SK-N-SH (cell line): ENCODE results near the gene LRRC26. TPM values are rescaled to one million over a fixed set of nuclear protein-coding genes. Genes with fewer than 3 reads are reported as not detected.

Source experiments
- CTCF ChIA-PET: fragments of 300-600, 350-600 bp; formaldehyde crosslinking; extraction: SDS; loops from one replicate; lab custom pipeline; 2021; lab: Yijun Ruan, JAX
- POLR2A ChIA-PET: fragments of 350-600 bp; sonication (Branson Sonifier 250); formaldehyde crosslinking; extraction: SDS; loops from one replicate; lab custom pipeline; 2020; ENCODE audit warnings: antibody characterized with exemption, inconsistent platforms; lab: Yijun Ruan, JAX
- DNase-seq: peaks from one replicate; pipeline ENCODE4 v3.0.0; 2012
- H2AFZ ChIP-seq: fragments of 200-600 bp; sonication (generic); 2 replicates; pipeline ENCODE4 v1.8.1; 2016; ENCODE audit warnings: antibody characterized with exemption, mild to moderate bottlenecking, low read depth
- H3F3A ChIP-seq: fragments of 200-600 bp; sonication (generic); replicated peaks from 2 replicates; pipeline ENCODE3; 2016; ENCODE audit warnings: antibody characterized with exemption, mild to moderate bottlenecking; ENCODE audit not compliant: insufficient read depth
- H3K27ac ChIP-seq, 2 experiments: fragments of 200-500 bp in 1 of 2; fragments of 200-600 bp in 1 of 2; sonication (Bioruptor generic) in 1 of 2; sonication (generic), shearing (Covaris generic) in 1 of 2; 2 replicates each; pipeline versions ENCODE4 v1.5.1 to v1.6.1; 2014 to 2016; ENCODE audit warnings: low read depth in 2 of 2, inconsistent platforms in 1 of 2, low read length in 1 of 2, mild to moderate bottlenecking in 1 of 2, mixed read lengths in 1 of 2
- H3K27me3 ChIP-seq: fragments of 200-600 bp; sonication (generic), shearing (Covaris generic); 2 replicates; pipeline ENCODE4 v1.6.1; 2016; ENCODE audit warnings: mixed run types; ENCODE audit not compliant: insufficient read depth
- H3K36me3 ChIP-seq, 2 experiments: fragments of 200-500 bp in 1 of 2; fragments of 200-600 bp in 1 of 2; sonication (Bioruptor generic) in 1 of 2; sonication (generic) in 1 of 2; replicated peaks in 1 of 2; 2 replicates each; pipeline versions ENCODE3 to v1.5.1; 2014 to 2016; ENCODE audit warnings: low read length in 1 of 2, mild to moderate bottlenecking in 1 of 2; ENCODE audit not compliant: insufficient read depth in 2 of 2, control insufficient read depth in 1 of 2
- H3K4me1 ChIP-seq, 2 experiments: fragments of 200-500 bp in 1 of 2; fragments of 200-600 bp in 1 of 2; sonication (Bioruptor generic) in 1 of 2; sonication (generic), shearing (Covaris generic) in 1 of 2; 2 replicates each; pipeline versions ENCODE4 v1.5.1 to v1.6.1; 2014 to 2016; ENCODE audit warnings: low read depth in 1 of 2, low read length in 1 of 2, mixed run types in 1 of 2; ENCODE audit not compliant: insufficient read depth in 2 of 2, control insufficient read depth in 1 of 2
- H3K4me2 ChIP-seq: fragments of 200-600 bp; sonication (generic), shearing (Covaris generic); 2 replicates; pipeline ENCODE4 v1.6.1; 2017; ENCODE audit warnings: mixed run types
- H3K4me3 ChIP-seq, 2 experiments: fragments of 200-500 bp in 1 of 2; fragments of 200-600 bp in 1 of 2; sonication (Bioruptor generic) in 1 of 2; sonication (generic), shearing (Covaris generic) in 1 of 2; 2 replicates each; pipeline versions ENCODE4 v1.5.1 to v1.8.1; 2014 to 2016; ENCODE audit warnings: low read depth in 2 of 2, inconsistent platforms in 1 of 2, low read length in 1 of 2, mild to moderate bottlenecking in 1 of 2, mixed read lengths in 1 of 2, moderate library complexity in 1 of 2
- H3K79me2 ChIP-seq: fragments of 200-600 bp; sonication (generic); 2 replicates; pipeline ENCODE4 v1.8.1; 2017; ENCODE audit warnings: mild to moderate bottlenecking; ENCODE audit not compliant: insufficient read depth
- H3K9ac ChIP-seq: fragments of 200-600 bp; sonication (generic); 2 replicates; pipeline ENCODE4 v1.6.1; 2017; ENCODE audit warnings: mixed run types
- H3K9me2 ChIP-seq: fragments of 200-600 bp; sonication (generic); 2 replicates; pipeline ENCODE4 v1.6.1; 2017; ENCODE audit warnings: mixed run types
- H3K9me3 ChIP-seq: fragments of 200-600 bp; sonication (generic); 2 replicates; pipeline ENCODE4 v1.6.1; 2017; ENCODE audit warnings: mixed run types, mild to moderate bottlenecking, moderate library complexity
- H4K20me1 ChIP-seq: fragments of 200-600 bp; sonication (generic); 2 replicates; pipeline ENCODE4 v1.6.1; 2017; ENCODE audit warnings: mild to moderate bottlenecking, mixed run types; ENCODE audit not compliant: insufficient read depth
- CHD2 ChIP-seq: fragments of 150-350 bp; IDR thresholded peaks from 2 replicates; pipeline ENCODE4 v1.6.1; 2018; ENCODE audit warnings: low read length; ENCODE audit not compliant: partially characterized antibody
- ELF1 ChIP-seq: IDR thresholded peaks from 2 replicates; pipeline ENCODE4 v1.4.0; 2012
- FOSL2 ChIP-seq: IDR thresholded peaks from 2 replicates; pipeline ENCODE4 v1.4.0; 2012; ENCODE audit warnings: low read depth, mild to moderate bottlenecking, moderate library complexity, borderline replicate concordance
- FOXM1 ChIP-seq: IDR thresholded peaks from 2 replicates; pipeline ENCODE4 v1.4.0; 2012; ENCODE audit warnings: low read depth, mild to moderate bottlenecking
- GABPA ChIP-seq: IDR thresholded peaks from 2 replicates; pipeline ENCODE4 v1.4.0; 2012; ENCODE audit warnings: low read depth, mild to moderate bottlenecking
- GATA2 ChIP-seq: sonication (generic); formaldehyde crosslinking; IDR thresholded peaks from 2 replicates; pipeline ENCODE4 v1.5.0; 2020; ENCODE audit warnings: mild to moderate bottlenecking, missing genetic modification reagents
- IRF3 ChIP-seq: fragments of 150-350 bp; IDR thresholded peaks from 2 replicates; pipeline ENCODE4 v1.6.1; 2016; ENCODE audit warnings: mild to moderate bottlenecking, low read depth, low read length
- MAX ChIP-seq: IDR thresholded peaks from 2 replicates; pipeline ENCODE4 v1.4.0; 2012; ENCODE audit warnings: low read depth
- MEF2A ChIP-seq: IDR thresholded peaks from 2 replicates; pipeline ENCODE4 v1.4.0; 2012; ENCODE audit warnings: low read depth, borderline replicate concordance
- MXI1 ChIP-seq: IDR thresholded peaks from 2 replicates; pipeline ENCODE4 v1.6.1; 2012; ENCODE audit warnings: mild to moderate bottlenecking, low read depth, low read length, improper control_type of control experiment
- NFIC ChIP-seq: IDR thresholded peaks from 2 replicates; pipeline ENCODE4 v1.4.0; 2012; ENCODE audit warnings: borderline replicate concordance
- PBX3 ChIP-seq: IDR thresholded peaks from 2 replicates; pipeline ENCODE4; 2012
- RAD21 ChIP-seq: IDR thresholded peaks from 2 replicates; pipeline ENCODE4 v1.6.1; 2012; ENCODE audit warnings: mild to moderate bottlenecking, low read length
- RCOR1 ChIP-seq: fragments of 150-350 bp; IDR thresholded peaks from 2 replicates; pipeline ENCODE4 v1.6.1; 2017; ENCODE audit warnings: antibody characterized with exemption, low read length
- REST ChIP-seq: IDR thresholded peaks from 2 replicates; pipeline ENCODE4 v1.6.1; 2012; ENCODE audit warnings: mild to moderate bottlenecking, low read depth, low read length, moderate library complexity
- TCF12 ChIP-seq: IDR thresholded peaks from 2 replicates; pipeline ENCODE4 v1.4.0; 2012
- USF2 ChIP-seq: fragments of 150-350 bp; IDR thresholded peaks from 2 replicates; pipeline ENCODE4 v1.6.1; 2017; ENCODE audit warnings: antibody characterized with exemption, low read length, low read depth, borderline replicate concordance
- YY1 ChIP-seq: IDR thresholded peaks from 2 replicates; pipeline ENCODE4 v1.4.0; 2012; ENCODE audit warnings: low read depth, mild to moderate bottlenecking
- WGBS: methylation state at CpG from one replicate; pipeline ENCODE4 v1.1.6; 2017; ENCODE audit warnings: low lambda C conversion rate; 5-methylcytosine and 5-hydroxymethylcytosine counted together
- polyA plus RNA-seq, 3 experiments: library from polyadenylated mRNA; depleted of rRNA; stranded (reverse); fragments of >200 nt; gene quantifications; 2 replicates each; pipeline ENCODE4 v1.2.3, GENCODE V29; 2012

LRRC26 gene
- polyA plus RNA-seq, 1 of the 3 experiments (the other 2 are of a cell fraction), result not detected

- no peak for TF ChIP-seq GABPA
- no peak for TF ChIP-seq TCF12
Observed at GRCh38 chr9:137183980-137184595, 14.2 kb upstream of the LRRC26 start (continued).

- peaks cover 6 to 21% of the 10 kb centered on the region in 2 experiments; a peak in 1 of 4 replicates for H3K4me1 ChIP-seq
- peaks cover 20% of the 10 kb centered on the region for H3K79me2 ChIP-seq
- TF ChIP-seq USF2, result no peak
- no peaks in the 10 kb centered on the region for H3F3A ChIP-seq
- H2AFZ ChIP-seq, result no peak overlapping the region
- WGBS, result 92% methylated on average over 13 of the region's 17 CpGs
- no peaks in the 10 kb centered on the region for H3K9me2 ChIP-seq
- no peaks in the 10 kb centered on the region for H3K27me3 ChIP-seq
- no peak overlapping the region for H3K27ac ChIP-seq
- H3K4me3 ChIP-seq, result no peak overlapping the region
- POLR2A ChIA-PET, result no interaction called here
- CTCF ChIA-PET, result no interaction called here
- H4K20me1 ChIP-seq, result no peaks in the 10 kb centered on the region
- no peak for DNase-seq
- no peaks in the 10 kb centered on the region for H3K9me3 ChIP-seq
- H3K36me3 ChIP-seq, result peaks cover 0 to 65% of the 10 kb centered on the region in 2 experiments
- no peak overlapping the region for H3K4me2 ChIP-seq
- H3K9ac ChIP-seq, result no peak overlapping the region
Observed at GRCh38 chr9:137182836-137183235, 13.0 kb upstream of the LRRC26 start.

- 92% methylated on average over 14 of the region's 22 CpGs for WGBS
- H3K79me2 ChIP-seq, result peaks cover 8% of the 10 kb centered on the region
- peaks cover 0 to 67% of the 10 kb centered on the region in 2 experiments for H3K36me3 ChIP-seq
- no peaks in the 10 kb centered on the region for H4K20me1 ChIP-seq
- H3F3A ChIP-seq, result no peaks in the 10 kb centered on the region
- CTCF ChIA-PET, result interaction anchor here (0.9 to 1.7 kb wide), 3 partner anchors 26 to 55 kb away, joined by 3 to 5 read pairs (median 3); no protein-coding TSS in a partner anchor
- no peak overlapping the region for H3K27ac ChIP-seq
- no peak overlapping the region for H3K4me2 ChIP-seq
- H2AFZ ChIP-seq, result no peak overlapping the region
- no peak overlapping the region for H3K4me3 ChIP-seq
- no peak for DNase-seq
- peaks cover 1 to 10% of the 10 kb centered on the region in 2 experiments; a peak in 1 of 4 replicates for H3K4me1 ChIP-seq
- no peaks in the 10 kb centered on the region for H3K9me2 ChIP-seq
- no peaks in the 10 kb centered on the region for H3K27me3 ChIP-seq
- no peaks in the 10 kb centered on the region for H3K9me3 ChIP-seq
- TF ChIP-seq ELF1, result no peak
- TF ChIP-seq RAD21, result no peak
- no peak for TF ChIP-seq MAX
- no peak for TF ChIP-seq NFIC
- no peak for TF ChIP-seq MEF2A
- no peak for TF ChIP-seq REST
- TF ChIP-seq RCOR1, result no peak
- no peak for TF ChIP-seq CHD2
- TF ChIP-seq GATA2 (CRISPR knock-in tag), result no peak
- TF ChIP-seq GABPA, result no peak
- TF ChIP-seq MXI1, result no peak
- no peak for TF ChIP-seq YY1
- no peak for TF ChIP-seq IRF3
- no peak for TF ChIP-seq FOSL2
- no peak for TF ChIP-seq FOXM1
- TF ChIP-seq PBX3, result no peak
- POLR2A ChIA-PET, result interaction anchor here (0.6 kb wide), 1 partner anchor 52 kb away, joined by 3 read pairs; no protein-coding TSS in a partner anchor
- H3K9ac ChIP-seq, result no peak overlapping the region
Observed at GRCh38 chr9:137181680-137182079, 11.8 kb upstream of the LRRC26 start.
